ENCODE measurements around the gene USP6.

GRCh38 chr17:5194346-5194745, 78.5 kb downstream of the USP6 start:
- TF ChIP-seq POLR2A (IDR thresholded peaks at IDR 0.05), result no peak
- TF ChIP-seq CTCF (IDR thresholded peaks at IDR 0.05), result no peak

Measured in tibial nerve (tissue), 3 donors.